Suprapubic skin (tissue), 4 donors: Measurements from ENCODE around the gene DCAF8. TPM values are rescaled to one million over a fixed set of nuclear protein-coding genes. Genes with fewer than 3 reads are reported as not detected.

Source experiments
- DNase-seq, 2 donors: peaks; one replicate each; pipeline ENCODE4 v3.0.0-alpha.2; 2019; ENCODE audit warnings: low spot score in 2 of 2
- H3K27ac ChIP-seq: fragments of 200-600 bp; sonication (generic); one replicate; pipeline ENCODE4 v1.5.1; 2019
- H3K27me3 ChIP-seq: fragments of 200-600 bp; sonication (generic); one replicate; pipeline ENCODE4 v1.5.1; 2019
- H3K36me3 ChIP-seq: fragments of 200-600 bp; sonication (generic); one replicate; pipeline ENCODE4 v1.5.1; 2019
- H3K4me1 ChIP-seq: fragments of 200-600 bp; sonication (generic); one replicate; pipeline ENCODE4 v1.5.1; 2019
- H3K4me3 ChIP-seq: fragments of 200-600 bp; sonication (generic); one replicate; pipeline ENCODE4 v1.5.1; 2019; ENCODE audit warnings: mild to moderate bottlenecking
- H3K9me3 ChIP-seq: fragments of 200-600 bp; sonication (generic); one replicate; pipeline ENCODE4 v1.5.1; 2019
- EP300 ChIP-seq: sonication (generic); formaldehyde crosslinking; IDR thresholded peaks from one replicate; pipeline ENCODE4 v1.6.1; 2017; ENCODE audit warnings: antibody characterized with exemption
- POLR2A ChIP-seq, 2 donors: fragments of 450-650 bp; IDR thresholded peaks; one replicate each; pipeline ENCODE4 v1.6.1; 2017; ENCODE audit warnings: antibody characterized with exemption in 2 of 2, mild to moderate bottlenecking in 2 of 2, moderate library complexity in 2 of 2
- POLR2AphosphoS5 ChIP-seq, 3 donors: sonication (generic); formaldehyde crosslinking; IDR thresholded peaks; one replicate each; pipeline ENCODE4 v1.6.1; 2017; ENCODE audit warnings: antibody characterized with exemption in 3 of 3
- WGBS: methylation state at CpG from one replicate; pipeline ENCODE4 v1.1.5; 2018; 5-methylcytosine and 5-hydroxymethylcytosine counted together
- total RNA-seq, 4 donors: library from RNA; depleted of rRNA; stranded (reverse); fragments of >200 nt; gene quantifications; one replicate each; pipeline ENCODE4 v1.1.0, GENCODE V29; 2016
- TF ChIP-seq, protein P1 (sequence below), 2 donors: fragments of 200-600 bp in 1 of 2; fragments of 450-650 bp in 1 of 2; sonication (generic) in 1 of 2; IDR thresholded peaks; one replicate each; pipeline ENCODE4 v1.5.1; 2016 to 2019; ENCODE audit warnings: antibody characterized with exemption in 2 of 2, mild to moderate bottlenecking in 1 of 2, moderate library complexity in 1 of 2

Gene DCAF8
- total RNA-seq, 4 donors from 2014 or later, result 98.3 to 402 (median 125) TPM

DNA sequence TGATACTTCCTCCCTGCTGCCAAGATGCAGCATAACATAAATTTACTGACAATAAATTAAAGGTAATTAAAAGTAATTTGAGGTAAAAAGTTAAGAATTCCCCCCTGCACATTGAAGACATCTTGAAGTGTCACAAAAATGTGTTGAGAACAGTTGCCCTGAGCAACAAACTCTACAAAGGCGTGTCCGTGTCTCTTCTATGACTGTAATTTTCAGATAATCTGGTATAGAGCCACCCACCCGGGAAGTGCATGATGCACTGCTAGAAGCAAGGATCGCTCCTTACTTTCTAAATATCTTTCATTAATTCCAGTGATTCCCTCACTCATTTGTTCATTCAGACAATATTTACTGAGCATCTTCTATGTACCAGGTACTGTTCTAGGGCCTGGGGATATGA is 83.0 kb downstream of the DCAF8 start:
- Histone ChIP-seq H3K9me3 (no peaks in the 10 kb centered on the region), H3K27ac (no peak overlapping the region), H3K36me3 (no peaks in the 10 kb centered on the region), H3K4me3 (no peak overlapping the region), H3K4me1 (no peaks in the 10 kb centered on the region), H3K27me3 (no peaks in the 10 kb centered on the region)
- DNase-seq, result no peak
- WGBS, result 55% methylated on average over 4 of the region's 4 CpGs
- TF ChIP-seq POLR2A (IDR thresholded peaks at IDR 0.05), result no peak
- no peak for TF ChIP-seq EP300
- TF ChIP-seq, protein P1, sequence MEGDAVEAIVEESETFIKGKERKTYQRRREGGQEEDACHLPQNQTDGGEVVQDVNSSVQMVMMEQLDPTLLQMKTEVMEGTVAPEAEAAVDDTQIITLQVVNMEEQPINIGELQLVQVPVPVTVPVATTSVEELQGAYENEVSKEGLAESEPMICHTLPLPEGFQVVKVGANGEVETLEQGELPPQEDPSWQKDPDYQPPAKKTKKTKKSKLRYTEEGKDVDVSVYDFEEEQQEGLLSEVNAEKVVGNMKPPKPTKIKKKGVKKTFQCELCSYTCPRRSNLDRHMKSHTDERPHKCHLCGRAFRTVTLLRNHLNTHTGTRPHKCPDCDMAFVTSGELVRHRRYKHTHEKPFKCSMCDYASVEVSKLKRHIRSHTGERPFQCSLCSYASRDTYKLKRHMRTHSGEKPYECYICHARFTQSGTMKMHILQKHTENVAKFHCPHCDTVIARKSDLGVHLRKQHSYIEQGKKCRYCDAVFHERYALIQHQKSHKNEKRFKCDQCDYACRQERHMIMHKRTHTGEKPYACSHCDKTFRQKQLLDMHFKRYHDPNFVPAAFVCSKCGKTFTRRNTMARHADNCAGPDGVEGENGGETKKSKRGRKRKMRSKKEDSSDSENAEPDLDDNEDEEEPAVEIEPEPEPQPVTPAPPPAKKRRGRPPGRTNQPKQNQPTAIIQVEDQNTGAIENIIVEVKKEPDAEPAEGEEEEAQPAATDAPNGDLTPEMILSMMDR (IDR thresholded peaks at IDR 0.05), result no peak
- TF ChIP-seq POLR2AphosphoS5 (IDR thresholded peaks at IDR 0.05), result no peak

DNA sequence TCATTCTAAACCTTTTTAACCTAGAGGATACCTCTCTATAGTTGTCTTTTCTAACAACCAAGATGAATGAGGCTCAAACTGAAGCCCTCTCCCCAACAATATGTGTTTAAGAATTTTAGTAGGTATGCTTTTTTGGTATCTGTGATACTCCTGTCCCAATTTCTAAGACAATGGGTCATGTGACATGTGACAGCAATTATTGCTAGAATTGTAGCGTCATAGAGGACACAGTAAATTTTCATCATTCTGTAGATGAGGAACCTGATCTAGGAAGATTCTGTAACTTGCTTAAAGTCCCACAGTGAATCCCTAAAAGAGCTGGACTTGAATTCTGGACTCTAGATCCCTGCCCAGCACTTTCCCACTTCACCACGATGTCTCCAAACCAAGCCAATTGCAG is 83.6 kb downstream of the DCAF8 start:
- H3K27ac ChIP-seq, result no peak overlapping the region
- no peaks in the 10 kb centered on the region for H3K27me3 ChIP-seq
- no peaks in the 10 kb centered on the region for H3K4me1 ChIP-seq
- no peaks in the 10 kb centered on the region for H3K9me3 ChIP-seq
- no peaks in the 10 kb centered on the region for H3K36me3 ChIP-seq
- WGBS, result 95% methylated on average over 2 of the region's 2 CpGs
- no peak overlapping the region for H3K4me3 ChIP-seq
- no peak for DNase-seq
- no peak for TF ChIP-seq POLR2AphosphoS5 (IDR thresholded peaks at IDR 0.05)
- TF ChIP-seq, protein P1 (IDR thresholded peaks at IDR 0.05), result no peak
- no peak for TF ChIP-seq EP300
- TF ChIP-seq POLR2A (IDR thresholded peaks at IDR 0.05), result no peak

DNA sequence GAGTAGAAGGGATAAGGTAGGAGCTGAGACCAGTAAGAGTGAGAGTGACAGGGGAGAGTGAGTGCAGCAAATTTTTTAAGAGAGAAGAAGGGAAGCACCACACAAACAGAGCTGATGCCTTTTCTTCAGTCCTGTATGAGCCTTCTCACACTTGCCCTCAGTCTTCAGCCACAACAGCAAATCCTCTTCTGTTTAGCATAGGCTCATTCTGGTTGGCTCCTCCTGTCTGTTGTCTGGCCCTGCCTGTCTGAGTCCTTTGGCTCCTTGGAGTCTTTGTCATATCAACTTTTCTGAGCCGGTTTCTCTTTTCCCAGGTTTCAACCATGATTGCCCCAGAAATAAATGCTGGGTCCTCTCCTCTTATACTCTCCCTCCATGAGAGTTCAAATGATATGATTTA is 84.7 kb downstream of the DCAF8 start:
- no peak for DNase-seq
- no peaks in the 10 kb centered on the region for H3K27me3 ChIP-seq
- H3K36me3 ChIP-seq, result no peaks in the 10 kb centered on the region
- 84% methylated on average over 1 of the region's 1 CpG for WGBS
- no peak overlapping the region for H3K4me3 ChIP-seq
- TF ChIP-seq, protein P1 (IDR thresholded peaks at IDR 0.05), result no peak
- TF ChIP-seq EP300, result no peak
- TF ChIP-seq POLR2A (IDR thresholded peaks at IDR 0.05), result no peak
- no peak for TF ChIP-seq POLR2AphosphoS5 (IDR thresholded peaks at IDR 0.05)
- no peaks in the 10 kb centered on the region for H3K4me1 ChIP-seq
- H3K27ac ChIP-seq, result no peak overlapping the region
- no peaks in the 10 kb centered on the region for H3K9me3 ChIP-seq

DNA sequence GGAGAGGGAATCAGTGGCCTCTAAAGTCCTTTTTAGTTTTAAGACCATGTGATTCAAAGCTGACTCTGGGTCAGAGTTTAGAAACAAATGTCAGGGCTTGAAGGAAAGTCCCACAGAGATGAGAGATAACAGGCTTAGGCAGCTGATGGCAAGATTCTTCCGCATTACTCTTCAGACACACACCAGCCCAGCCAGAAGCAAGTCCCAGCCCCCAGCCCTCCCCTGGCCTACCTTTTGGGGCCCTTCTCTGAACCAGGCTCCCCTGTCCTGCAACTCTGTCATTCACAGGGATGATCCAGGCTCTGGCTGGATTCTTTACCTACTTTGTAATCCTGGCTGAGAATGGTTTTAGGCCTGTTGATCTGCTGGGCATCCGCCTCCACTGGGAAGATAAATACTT is 85.1 kb downstream of the DCAF8 start:
- no peak for DNase-seq
- no peaks in the 10 kb centered on the region for H3K36me3 ChIP-seq
- H3K27me3 ChIP-seq, result no peaks in the 10 kb centered on the region
- 90% methylated on average over 2 of the region's 2 CpGs for WGBS
- TF ChIP-seq EP300 (no peak), POLR2AphosphoS5 (IDR thresholded peaks at IDR 0.05) (no peak), POLR2A (IDR thresholded peaks at IDR 0.05) (no peak)
- TF ChIP-seq, protein P1 (IDR thresholded peaks at IDR 0.05), result no peak
- no peak overlapping the region for H3K4me3 ChIP-seq
- H3K9me3 ChIP-seq, result no peaks in the 10 kb centered on the region
- no peaks in the 10 kb centered on the region for H3K4me1 ChIP-seq
- no peak overlapping the region for H3K27ac ChIP-seq

DNA sequence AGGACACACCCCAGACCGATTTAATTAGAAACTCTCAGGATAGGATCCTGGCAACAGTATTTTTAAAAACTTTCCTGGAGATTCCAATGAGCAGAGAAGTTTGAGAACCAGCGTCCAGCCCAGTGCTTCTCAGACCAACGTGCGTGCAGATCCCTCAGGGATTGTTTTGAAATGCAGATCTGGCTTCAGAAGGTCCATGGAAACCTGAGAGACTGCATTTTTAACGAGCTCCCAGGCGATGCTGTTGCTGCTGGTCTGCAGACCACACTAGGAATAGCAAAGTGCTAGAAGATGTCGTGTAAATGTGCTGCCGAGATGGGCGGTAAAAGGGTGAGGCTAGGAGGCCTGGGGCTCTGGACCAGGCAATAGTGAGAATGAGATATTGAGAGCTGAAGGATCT is 90.4 kb downstream of the DCAF8 start:
- 70% methylated on average over 9 of the region's 9 CpGs for WGBS
- no peak overlapping the region for H3K27ac ChIP-seq
- no peak overlapping the region for H3K4me3 ChIP-seq
- H3K9me3 ChIP-seq, result no peaks in the 10 kb centered on the region
- no peak for TF ChIP-seq POLR2A (IDR thresholded peaks at IDR 0.05)
- no peak for TF ChIP-seq EP300
- no peak for TF ChIP-seq POLR2AphosphoS5 (IDR thresholded peaks at IDR 0.05)
- TF ChIP-seq, protein P1 (IDR thresholded peaks at IDR 0.05), result no peak
- peaks cover under 1% of the 10 kb centered on the region for H3K27me3 ChIP-seq
- no peak for DNase-seq
- no peaks in the 10 kb centered on the region for H3K4me1 ChIP-seq
- H3K36me3 ChIP-seq, result no peaks in the 10 kb centered on the region
